Osteocyte (in vitro differentiated cells): ENCODE measurements around the gene KSR1. TPM values are rescaled to one million over a fixed set of nuclear protein-coding genes. Genes with fewer than 3 reads are reported as not detected.

Experiments
- DNase-seq: peaks from one replicate; pipeline ENCODE4 v3.0.0; 2021; ENCODE audit warnings: mixed read lengths; ENCODE audit not compliant: unreplicated experiment; ENCODE audit errors: extremely low spot score
- H3K27ac Mint-ChIP-seq: one replicate; pipeline ENCODE4 v1.8.0; 2021; ENCODE audit warnings: mild to moderate bottlenecking, mixed read lengths; ENCODE audit not compliant: unreplicated experiment
- H3K27me3 Mint-ChIP-seq: one replicate; pipeline ENCODE4 v1.8.0; 2021; ENCODE audit warnings: mixed read lengths; ENCODE audit not compliant: unreplicated experiment
- H3K36me3 Mint-ChIP-seq: one replicate; pipeline ENCODE4 v1.8.0; 2021; ENCODE audit warnings: mixed read lengths; ENCODE audit not compliant: unreplicated experiment
- H3K4me1 Mint-ChIP-seq: one replicate; pipeline ENCODE4 v1.8.0; 2021; ENCODE audit warnings: mixed read lengths; ENCODE audit not compliant: unreplicated experiment
- H3K4me3 Mint-ChIP-seq: one replicate; pipeline ENCODE4 v1.8.0; 2021; ENCODE audit warnings: mild to moderate bottlenecking, moderate library complexity, mixed read lengths; ENCODE audit not compliant: unreplicated experiment
- H3K9me3 Mint-ChIP-seq: one replicate; pipeline ENCODE4 v1.8.0; 2021; ENCODE audit warnings: mixed read lengths; ENCODE audit not compliant: unreplicated experiment
- CTCF ChIP-seq: fragments of 200-600 bp; sonication (generic); IDR thresholded peaks from 2 replicates; pipeline ENCODE4 v1.5.0; 2021; ENCODE audit warnings: antibody characterized with exemption, mild to moderate bottlenecking, moderate library complexity
- total RNA-seq: library from RNA; stranded (reverse); gene quantifications from 2 replicates; pipeline ENCODE4 v1.2.1, GENCODE V29; 2021

KSR1 gene
- total RNA-seq, 1 donor from 2014 or later = 63.4 TPM

DNA sequence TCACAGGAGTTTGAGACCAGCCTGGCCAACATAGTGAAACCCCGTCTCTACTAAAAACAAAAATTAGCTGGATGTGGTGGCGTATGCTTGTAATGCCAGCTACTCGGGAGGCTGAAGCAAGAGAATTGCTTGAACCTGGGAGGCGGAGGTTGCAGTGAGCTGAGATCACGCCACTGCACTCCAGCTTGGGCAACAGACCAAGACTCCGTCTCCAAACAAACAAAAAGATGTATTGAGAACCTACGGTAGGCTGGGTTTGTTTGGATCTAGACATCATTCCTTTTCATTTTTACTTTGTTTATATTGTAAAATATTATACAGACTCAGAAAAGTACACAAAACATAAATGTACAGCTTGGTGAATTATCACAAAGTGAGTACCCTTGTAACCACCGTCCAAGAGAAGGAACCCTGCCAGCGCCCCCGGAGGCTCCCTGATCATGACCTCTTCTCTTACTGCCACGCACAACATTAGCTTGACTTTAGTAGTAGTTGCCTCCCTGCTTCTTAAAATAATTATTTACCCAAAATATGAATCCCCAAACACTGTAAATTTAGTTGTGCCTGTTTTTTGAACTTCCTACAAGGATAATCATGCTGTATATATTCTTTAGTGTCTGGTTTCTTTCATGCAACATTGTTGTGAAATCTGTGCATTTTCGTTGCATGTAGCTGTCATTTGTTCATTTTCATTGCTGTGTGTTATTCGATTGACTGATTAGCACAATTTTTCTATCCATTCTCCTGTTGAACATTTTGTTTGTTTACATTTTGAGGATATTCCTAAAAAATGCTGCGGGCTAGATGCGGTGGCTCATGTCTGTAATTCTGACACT is 56.5 kb downstream of the KSR1 start:
- Mint-ChIP-seq H3K4me3 (no peak overlapping the region), H3K36me3 (no peaks in the 10 kb centered on the region), H3K9me3 (no peaks in the 10 kb centered on the region), H3K27ac (no peak overlapping the region), H3K27me3 (no peaks in the 10 kb centered on the region), H3K4me1 (peaks cover 28% of the 10 kb centered on the region)
- no peak for TF ChIP-seq CTCF
- no peak for DNase-seq

- Mint-ChIP-seq H3K27me3 (no peaks in the 10 kb centered on the region), H3K4me1 (peaks cover 29% of the 10 kb centered on the region), H3K36me3 (no peaks in the 10 kb centered on the region), H3K27ac (no peak overlapping the region), H3K9me3 (no peaks in the 10 kb centered on the region), H3K4me3 (no peak overlapping the region)
- DNase-seq = no peak
- no peak for TF ChIP-seq CTCF
These were observed 57.6 kb downstream of the KSR1 start for GRCh38 chr17:27513849-27514248.

GRCh38 chr17:27514595-27515413 is 58.6 kb downstream of the KSR1 start:
- H3K27me3 Mint-ChIP-seq = no peaks in the 10 kb centered on the region
- H3K9me3 Mint-ChIP-seq = no peaks in the 10 kb centered on the region
- H3K4me1 Mint-ChIP-seq = peaks cover 37% of the 10 kb centered on the region
- TF ChIP-seq CTCF = no peak
- no peaks in the 10 kb centered on the region for H3K36me3 Mint-ChIP-seq
- no peak overlapping the region for H3K27ac Mint-ChIP-seq
- no peak for DNase-seq
- H3K4me3 Mint-ChIP-seq = no peak overlapping the region

GRCh38 chr17:27518048-27518447 is 61.8 kb downstream of the KSR1 start:
- H3K27me3 Mint-ChIP-seq = no peaks in the 10 kb centered on the region
- no peak overlapping the region for H3K4me3 Mint-ChIP-seq
- no peak for DNase-seq
- H3K27ac Mint-ChIP-seq = no peak overlapping the region
- H3K4me1 Mint-ChIP-seq = peaks cover 38% of the 10 kb centered on the region
- no peaks in the 10 kb centered on the region for H3K9me3 Mint-ChIP-seq
- no peak for TF ChIP-seq CTCF
- H3K36me3 Mint-ChIP-seq = no peaks in the 10 kb centered on the region
